GM18505 (cell line): ENCODE measurements around the gene WEE1.
"Not testable (repeated sequence)": the region's sequence is repeated elsewhere in the genome, so short reads cannot be mapped to it uniquely, and the experiment has no call there.

Experiments used
- ATAC-seq: cut with Tn5 transposase; IDR thresholded peaks from one replicate; pipeline ENCODE4 v1.9.1; 2021; ENCODE audit not compliant: unreplicated experiment
- POLR2A ChIP-seq: IDR thresholded peaks from 4 replicates; pipeline ENCODE4 v1.6.1; 2011; ENCODE audit warnings: borderline replicate concordance; ENCODE audit not compliant: insufficient read depth, insufficient read length; ENCODE audit errors: extremely low read depth

Gene WEE1

GRCh38 chr11:9596926-9597464 is 23.5 kb downstream of the WEE1 start:
- no peak for TF ChIP-seq POLR2A
- no peak for ATAC-seq

GRCh38 chr11:9600166-9600565 is 26.7 kb downstream of the WEE1 start:
- ATAC-seq = no peak
- no peak for TF ChIP-seq POLR2A

- ATAC-seq = peak; percentile 38
- no peak for TF ChIP-seq POLR2A
Observed at GRCh38 chr11:9600644-9601036, 27.2 kb downstream of the WEE1 start.

GRCh38 chr11:9601037-9601875 is 27.8 kb downstream of the WEE1 start:
- peak; percentile 61 for TF ChIP-seq POLR2A

GRCh38 chr11:9601876-9602199 is 28.4 kb downstream of the WEE1 start:
- peak; percentile 30 for ATAC-seq
- TF ChIP-seq POLR2A = no peak

More at GRCh38 chr11:9601037-9601875, 27.8 kb downstream of the WEE1 start:
- ATAC-seq = peak; percentile 65

GRCh38 chr11:9603214-9603613 is 29.7 kb downstream of the WEE1 start:
- not testable (repeated sequence) for ATAC-seq

GRCh38 chr11:9604134-9604533 is 30.7 kb downstream of the WEE1 start:
- no peak for ATAC-seq
- TF ChIP-seq POLR2A = no peak

GRCh38 chr11:9605742-9606141 is 32.3 kb downstream of the WEE1 start:
- ATAC-seq = no peak
- no peak for TF ChIP-seq POLR2A

- no peak for TF ChIP-seq POLR2A
- no peak for ATAC-seq
Observed at GRCh38 chr11:9606809-9607510, 33.5 kb downstream of the WEE1 start.

- no peak for TF ChIP-seq POLR2A
- no peak for ATAC-seq
Observed at GRCh38 chr11:9607511-9607899, 34.0 kb downstream of the WEE1 start.

- no peak for TF ChIP-seq POLR2A
- ATAC-seq = no peak
Observed at GRCh38 chr11:9609002-9609759, 35.7 kb downstream of the WEE1 start.

- TF ChIP-seq POLR2A = no peak
Observed at GRCh38 chr11:9609841-9610240, 36.4 kb downstream of the WEE1 start.

GRCh38 chr11:9613118-9613829 is 39.8 kb downstream of the WEE1 start:
- peak; percentile 40 for ATAC-seq
- TF ChIP-seq POLR2A = no peak

More at GRCh38 chr11:9609841-9610240, 36.4 kb downstream of the WEE1 start:
- no peak for ATAC-seq
